Kidney capillary endothelial cell (primary cell): ENCODE data around the gene SLCO3A1.
"Not testable (repeated sequence)": the region's sequence is repeated elsewhere in the genome, so short reads cannot be mapped to it uniquely, and the experiment has no call there.

Experiments
- DNase-seq: peaks from one replicate; pipeline ENCODE4 v3.0.0-alpha.2; 2018; ENCODE audit warnings: low spot score

SLCO3A1 gene

DNA sequence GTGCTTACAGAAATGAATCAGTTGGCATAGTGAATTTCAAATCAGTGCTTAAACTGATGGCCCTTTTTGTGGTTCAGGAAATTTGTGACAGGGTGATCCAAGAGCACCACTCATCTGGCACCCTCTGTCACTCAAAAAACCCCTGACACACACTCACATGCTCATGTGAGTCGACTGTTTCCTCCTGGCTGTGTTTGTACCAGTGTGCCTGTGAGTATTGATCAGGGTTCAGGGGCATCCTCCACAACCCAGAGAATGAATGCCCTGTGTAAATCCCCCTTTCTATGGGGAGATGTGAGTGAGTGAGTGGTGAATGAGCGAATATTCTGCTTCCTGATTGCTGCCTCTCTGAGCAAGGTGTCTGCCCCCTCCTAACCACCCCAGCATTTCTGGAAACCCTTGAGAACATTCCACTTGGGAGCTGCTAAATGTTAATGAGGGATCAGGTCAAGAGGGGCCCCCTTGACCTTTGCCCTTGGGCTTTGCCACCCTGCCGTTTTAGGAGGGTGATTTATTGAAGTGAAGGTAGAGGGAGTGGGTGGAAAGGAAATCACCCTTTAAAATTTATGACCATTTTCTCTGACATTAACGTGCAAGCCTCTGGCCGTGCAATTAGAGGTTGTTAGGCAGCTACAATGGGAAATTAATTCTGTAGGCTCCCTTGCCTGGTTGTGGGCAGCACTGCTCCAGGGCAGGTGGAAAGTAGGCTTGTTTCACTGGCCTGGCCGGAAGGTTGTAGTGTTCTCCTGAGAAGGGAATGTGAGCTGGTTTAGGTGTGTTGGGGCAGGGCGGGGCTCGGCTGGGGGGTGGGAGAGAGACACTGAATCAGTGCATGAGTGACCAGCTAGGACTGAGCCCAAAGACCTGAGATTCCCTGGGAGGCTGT, 87.2 kb downstream of the SLCO3A1 start:
- DNase-seq, result no peak

GRCh38 chr15:91941871-91942658, 88.6 kb downstream of the SLCO3A1 start:
- DNase-seq, result no peak

GRCh38 chr15:91942720-91943394, 89.3 kb downstream of the SLCO3A1 start:
- DNase-seq, result no peak

GRCh38 chr15:91944331-91944730, 90.8 kb downstream of the SLCO3A1 start:
- DNase-seq, result no peak

- DNase-seq, result no peak
These were observed 91.9 kb downstream of the SLCO3A1 start for GRCh38 chr15:91945385-91945784.

- no peak for DNase-seq
These were observed 92.6 kb downstream of the SLCO3A1 start for GRCh38 chr15:91946075-91946474.

- DNase-seq, result peak; percentile 41
These were observed 93.2 kb downstream of the SLCO3A1 start for GRCh38 chr15:91946581-91947292.

- DNase-seq, result no peak
These were observed 93.8 kb downstream of the SLCO3A1 start for GRCh38 chr15:91947293-91947679.

GRCh38 chr15:91947683-91948608, 94.4 kb downstream of the SLCO3A1 start:
- peak; percentile 15 for DNase-seq

- DNase-seq, result no peak
These were observed 95.9 kb downstream of the SLCO3A1 start for GRCh38 chr15:91949361-91949760.

DNA sequence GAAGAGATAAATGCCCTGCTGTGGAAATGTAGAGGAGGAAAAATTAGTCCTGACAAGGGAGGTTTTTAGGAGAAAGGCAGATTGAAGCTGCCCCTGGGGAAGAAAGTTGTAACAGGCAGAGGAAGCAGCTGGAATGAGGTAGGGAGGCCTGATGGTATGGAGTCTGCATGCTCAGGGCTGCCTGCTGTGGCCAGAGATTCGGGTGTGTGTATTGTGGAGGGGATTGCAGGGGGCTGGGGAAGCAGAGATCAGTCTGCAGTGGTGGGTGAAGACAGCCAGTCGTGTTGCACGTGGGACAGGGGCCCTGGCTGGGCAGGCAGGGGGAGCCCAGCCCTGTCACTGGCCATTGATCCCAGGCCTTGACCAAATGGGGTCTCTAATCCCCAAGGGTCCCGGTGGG, 96.5 kb downstream of the SLCO3A1 start:
- no peak for DNase-seq

GRCh38 chr15:91950631-91951329, 97.3 kb downstream of the SLCO3A1 start:
- DNase-seq, result no peak

GRCh38 chr15:91952216-91952615, 98.7 kb downstream of the SLCO3A1 start:
- no peak for DNase-seq

GRCh38 chr15:91953432-91953831, 99.9 kb downstream of the SLCO3A1 start:
- no peak for DNase-seq

DNA sequence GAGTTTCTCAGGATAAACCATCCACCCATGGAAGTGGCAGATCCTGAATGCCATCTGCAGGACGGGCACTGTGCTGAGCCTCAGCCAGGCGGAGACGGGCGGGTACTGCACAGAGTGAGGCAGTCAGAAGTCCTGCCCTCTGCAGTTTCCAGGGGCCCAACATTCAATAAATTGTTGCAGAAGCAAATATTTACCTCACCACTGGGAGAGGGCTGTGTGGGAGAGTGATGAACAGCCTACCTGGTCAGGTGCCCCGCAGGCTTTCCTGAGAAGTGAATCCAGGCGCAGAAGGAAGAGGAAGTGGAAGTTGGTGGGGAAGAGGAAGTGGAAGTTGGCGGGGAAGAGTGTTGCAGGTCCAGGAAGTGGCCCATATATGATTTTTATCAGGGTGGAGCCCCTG, 100.8 kb downstream of the SLCO3A1 start:
- DNase-seq, result no peak

- no peak for DNase-seq
These were observed 102.7 kb downstream of the SLCO3A1 start for GRCh38 chr15:91956026-91956723.

DNA sequence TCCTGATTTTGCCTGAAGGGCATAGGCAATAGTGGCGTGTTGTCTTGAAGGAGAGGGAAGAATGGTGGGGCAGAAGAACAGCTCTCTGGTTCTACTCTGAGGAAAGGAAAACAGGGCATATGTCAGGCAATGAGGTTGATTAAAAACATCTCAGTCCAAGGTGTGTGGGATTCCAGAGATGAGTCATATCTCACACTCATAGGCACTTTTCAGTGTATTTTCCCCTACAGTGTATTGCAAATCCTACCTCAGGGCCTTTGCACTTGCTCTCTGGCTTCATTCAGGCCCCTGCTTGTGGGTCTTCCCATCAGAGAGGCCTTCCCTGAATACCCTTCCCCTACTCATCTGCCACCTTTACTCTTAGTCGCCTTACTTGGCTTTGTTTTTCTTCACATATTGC, 107.8 kb downstream of the SLCO3A1 start:
- no peak for DNase-seq

- not testable (repeated sequence) for DNase-seq
These were observed 110.2 kb downstream of the SLCO3A1 start for GRCh38 chr15:91963747-91964146.

GRCh38 chr15:91965501-91966193, 112.1 kb downstream of the SLCO3A1 start:
- no peak for DNase-seq
